Calu3 (cell line): ENCODE data around the gene NCAM2. TPM values are rescaled to one million over a fixed set of nuclear protein-coding genes. Genes with fewer than 3 reads are reported as not detected.

Experiments used
- BruUV-seq: library from RNA; stranded (reverse); fragments of 400-500 nt; replicated peaks from 2 replicates; lab custom pipeline; 2021; lab: Mats Ljungman, UMichigan
- CTCF ChIA-PET: fragments of 300-600 bp; sonication (Branson Sonifier 250); formaldehyde crosslinking; loops from one replicate; lab custom pipeline; 2022; ENCODE audit warnings: antibody characterized with exemption; lab: Charles Lee
- DNase-seq: peaks from one replicate; pipeline ENCODE4 v3.0.0; 2022
- H3K27ac Mint-ChIP-seq: one replicate; pipeline ENCODE4 v1.8.0; 2022; ENCODE audit warnings: mixed read lengths; ENCODE audit not compliant: unreplicated experiment
- H3K27me3 Mint-ChIP-seq: one replicate; pipeline ENCODE4 v1.8.0; 2022; ENCODE audit warnings: mixed read lengths; ENCODE audit not compliant: unreplicated experiment
- H3K36me3 Mint-ChIP-seq: one replicate; pipeline ENCODE4 v1.8.0; 2022; ENCODE audit warnings: mild to moderate bottlenecking, moderate library complexity, mixed read lengths; ENCODE audit not compliant: insufficient read depth, unreplicated experiment
- H3K4me1 Mint-ChIP-seq: one replicate; pipeline ENCODE4 v1.8.0; 2022; ENCODE audit warnings: mild to moderate bottlenecking, low read depth, mixed read lengths; ENCODE audit not compliant: unreplicated experiment
- H3K4me3 Mint-ChIP-seq: one replicate; pipeline ENCODE4 v1.8.0; 2022; ENCODE audit warnings: mild to moderate bottlenecking, low read depth, moderate library complexity, mixed read lengths; ENCODE audit not compliant: unreplicated experiment
- H3K9me3 Mint-ChIP-seq: one replicate; pipeline ENCODE4 v1.8.0; 2022; ENCODE audit warnings: low read depth, mixed read lengths; ENCODE audit not compliant: unreplicated experiment
- intact Hi-C: fragments of 100-400 bp; cut with micrococcal nuclease; formaldehyde crosslinking; loops from one replicate; pipeline ENCODE4 v1.10.0; 2022; ENCODE audit not compliant: unreplicated experiment
- total RNA-seq: library from RNA; stranded (reverse); gene quantifications from 2 replicates; pipeline ENCODE4 v1.2.3, GENCODE V29; 2022
- TF ChIP-seq, protein P1 (sequence below): fragments of 200-600 bp; IDR thresholded peaks from one replicate; pipeline ENCODE4 v1.8.0; 2022; ENCODE audit warnings: antibody characterized with exemption; ENCODE audit not compliant: unreplicated experiment

The NCAM2 gene
- total RNA-seq, 1 experiment from 2014 or later = not detected

- intact Hi-C loops = no loop called here
These were observed 184.9 kb downstream of the NCAM2 start for GRCh38 chr21:21183092-21183491.

GRCh38 chr21:21184771-21185528 lies 186.7 kb downstream of the NCAM2 start:
- Mint-ChIP-seq H3K9me3 (peaks cover 2% of the 10 kb centered on the region), H3K4me3 (no peak overlapping the region), H3K36me3 (no peaks in the 10 kb centered on the region), H3K27me3 (no peaks in the 10 kb centered on the region), H3K4me1 (no peaks in the 10 kb centered on the region), H3K27ac (no peak overlapping the region)
- no peak for DNase-seq
- intact Hi-C loops = no loop called here
- TF ChIP-seq, protein P1, sequence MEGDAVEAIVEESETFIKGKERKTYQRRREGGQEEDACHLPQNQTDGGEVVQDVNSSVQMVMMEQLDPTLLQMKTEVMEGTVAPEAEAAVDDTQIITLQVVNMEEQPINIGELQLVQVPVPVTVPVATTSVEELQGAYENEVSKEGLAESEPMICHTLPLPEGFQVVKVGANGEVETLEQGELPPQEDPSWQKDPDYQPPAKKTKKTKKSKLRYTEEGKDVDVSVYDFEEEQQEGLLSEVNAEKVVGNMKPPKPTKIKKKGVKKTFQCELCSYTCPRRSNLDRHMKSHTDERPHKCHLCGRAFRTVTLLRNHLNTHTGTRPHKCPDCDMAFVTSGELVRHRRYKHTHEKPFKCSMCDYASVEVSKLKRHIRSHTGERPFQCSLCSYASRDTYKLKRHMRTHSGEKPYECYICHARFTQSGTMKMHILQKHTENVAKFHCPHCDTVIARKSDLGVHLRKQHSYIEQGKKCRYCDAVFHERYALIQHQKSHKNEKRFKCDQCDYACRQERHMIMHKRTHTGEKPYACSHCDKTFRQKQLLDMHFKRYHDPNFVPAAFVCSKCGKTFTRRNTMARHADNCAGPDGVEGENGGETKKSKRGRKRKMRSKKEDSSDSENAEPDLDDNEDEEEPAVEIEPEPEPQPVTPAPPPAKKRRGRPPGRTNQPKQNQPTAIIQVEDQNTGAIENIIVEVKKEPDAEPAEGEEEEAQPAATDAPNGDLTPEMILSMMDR = no peak
- no TSS peak for BruUV-seq
- CTCF ChIA-PET = no interaction called here

More at GRCh38 chr21:21183092-21183491, 184.9 kb downstream of the NCAM2 start:
- no peak overlapping the region for H3K27ac Mint-ChIP-seq
- H3K4me3 Mint-ChIP-seq = no peak overlapping the region
- no peak for DNase-seq
- BruUV-seq = no TSS peak
- H3K4me1 Mint-ChIP-seq = no peaks in the 10 kb centered on the region
- peaks cover 2% of the 10 kb centered on the region for H3K9me3 Mint-ChIP-seq
- CTCF ChIA-PET = no interaction called here
- H3K27me3 Mint-ChIP-seq = no peaks in the 10 kb centered on the region
- TF ChIP-seq, protein P1 = no peak
- no peaks in the 10 kb centered on the region for H3K36me3 Mint-ChIP-seq

GRCh38 chr21:21187579-21187978 lies 189.4 kb downstream of the NCAM2 start:
- no peak overlapping the region for H3K4me3 Mint-ChIP-seq
- intact Hi-C loops = no loop called here
- H3K9me3 Mint-ChIP-seq = peaks cover 12% of the 10 kb centered on the region
- TF ChIP-seq, protein P1 = no peak
- H3K27me3 Mint-ChIP-seq = no peaks in the 10 kb centered on the region
- DNase-seq = no peak
- BruUV-seq = no TSS peak
- H3K4me1 Mint-ChIP-seq = no peaks in the 10 kb centered on the region
- no peaks in the 10 kb centered on the region for H3K36me3 Mint-ChIP-seq
- H3K27ac Mint-ChIP-seq = no peak overlapping the region
- CTCF ChIA-PET = no interaction called here

DNA sequence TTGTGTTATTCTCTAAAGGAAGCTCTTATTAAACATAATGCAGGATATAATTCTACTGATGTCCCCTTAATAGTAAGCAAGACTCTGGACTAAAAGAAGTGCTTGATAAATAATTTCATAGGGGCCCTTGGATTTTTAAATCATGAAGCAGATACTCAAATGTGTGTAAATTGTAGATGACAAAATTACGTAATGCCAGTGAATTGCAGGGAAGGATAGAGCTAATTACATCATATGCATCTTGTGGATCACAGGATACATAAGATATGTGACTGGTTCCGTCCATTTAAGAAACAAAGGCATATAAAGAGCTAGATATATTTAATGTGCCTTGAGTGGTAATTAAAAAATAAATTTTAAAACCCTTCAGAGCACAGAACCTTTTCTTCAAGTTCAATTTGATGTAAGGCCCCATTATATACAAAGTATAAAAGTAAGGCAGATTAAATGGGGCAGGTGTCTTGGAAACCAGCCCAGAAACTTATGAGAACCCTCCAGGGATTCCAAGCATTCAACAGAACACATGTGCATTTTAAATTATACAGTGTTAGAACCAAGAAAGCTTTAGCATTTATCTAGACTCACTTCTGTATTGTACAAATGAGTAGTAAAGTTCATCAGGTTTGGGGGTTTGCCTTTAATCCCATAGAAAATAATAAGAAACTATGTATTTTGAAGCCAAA lies 190.4 kb downstream of the NCAM2 start:
- H3K27ac Mint-ChIP-seq = no peak overlapping the region
- BruUV-seq = no TSS peak
- intact Hi-C loops = no loop called here
- H3K36me3 Mint-ChIP-seq = no peaks in the 10 kb centered on the region
- H3K27me3 Mint-ChIP-seq = no peaks in the 10 kb centered on the region
- H3K9me3 Mint-ChIP-seq = peaks cover 13% of the 10 kb centered on the region
- DNase-seq = no peak
- CTCF ChIA-PET = no interaction called here
- H3K4me3 Mint-ChIP-seq = no peak overlapping the region
- TF ChIP-seq, protein P1 = no peak
- no peaks in the 10 kb centered on the region for H3K4me1 Mint-ChIP-seq
